Glomerular endothelial cell (primary cell): ENCODE data around the gene HLX. TPM values are rescaled to one million over a fixed set of nuclear protein-coding genes. Genes with fewer than 3 reads are reported as not detected.

Experiments used
- DNase-seq: peaks from one replicate; pipeline ENCODE4 v3.0.0-alpha.2; 2011; ENCODE audit warnings: low read depth, low spot score; ENCODE audit errors: extremely low read depth
- total RNA-seq: library from RNA; depleted of rRNA; stranded (reverse); fragments of >200 nt; gene quantifications from 2 replicates; pipeline ENCODE4 v1.2.3, GENCODE V29; 2015

HLX gene
- total RNA-seq, 1 donor from 2014 or later, result 30.4 TPM

DNA sequence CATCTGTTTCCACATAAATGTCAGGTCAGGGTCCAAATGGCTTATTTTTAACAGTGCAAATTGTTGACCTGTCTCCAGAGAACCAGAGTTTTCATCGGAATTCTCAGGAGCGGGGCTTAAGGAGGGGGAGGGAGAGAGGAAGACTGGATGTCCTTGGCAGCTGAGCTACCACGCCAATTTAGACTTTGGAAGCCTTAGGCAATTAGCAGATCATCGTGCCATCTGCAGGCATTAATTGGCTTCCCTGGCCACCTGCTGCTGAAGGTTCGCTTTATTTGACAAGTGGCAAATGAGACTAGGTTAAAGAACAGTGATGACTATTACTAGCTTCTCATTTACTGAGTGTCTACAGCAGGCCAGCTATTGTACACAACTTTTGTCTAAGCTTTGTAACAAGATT, 43.7 kb downstream of the HLX start:
- no peak for DNase-seq

DNA sequence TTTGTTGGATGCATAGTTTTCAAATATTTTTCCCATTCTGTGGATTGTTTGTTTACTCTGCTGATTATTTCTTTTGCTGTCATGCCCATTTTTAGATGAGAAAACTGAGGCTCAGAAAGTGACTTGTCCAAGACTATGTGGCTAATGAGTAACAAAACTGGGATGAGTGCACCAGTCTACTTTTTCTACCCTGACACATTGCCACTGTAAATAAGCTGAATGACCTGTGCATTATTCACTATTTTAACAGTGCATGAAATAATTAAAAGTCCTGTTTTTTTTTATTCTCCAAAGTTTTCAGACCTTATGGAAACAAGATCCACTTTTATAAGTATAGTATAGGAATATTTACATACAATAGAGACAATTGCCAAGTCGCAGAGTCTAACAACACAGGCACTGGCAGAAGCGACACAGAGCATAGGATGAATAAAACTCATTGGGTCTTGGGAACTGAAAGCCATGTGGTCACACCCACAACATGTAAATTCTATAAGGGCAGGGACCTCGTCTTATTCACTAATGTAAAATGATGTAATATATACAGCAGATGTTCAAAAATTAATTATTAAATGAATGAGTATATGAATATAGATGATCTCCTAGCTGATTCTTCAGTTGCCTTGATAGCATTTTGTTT, 45.2 kb downstream of the HLX start:
- DNase-seq, result no peak

DNA sequence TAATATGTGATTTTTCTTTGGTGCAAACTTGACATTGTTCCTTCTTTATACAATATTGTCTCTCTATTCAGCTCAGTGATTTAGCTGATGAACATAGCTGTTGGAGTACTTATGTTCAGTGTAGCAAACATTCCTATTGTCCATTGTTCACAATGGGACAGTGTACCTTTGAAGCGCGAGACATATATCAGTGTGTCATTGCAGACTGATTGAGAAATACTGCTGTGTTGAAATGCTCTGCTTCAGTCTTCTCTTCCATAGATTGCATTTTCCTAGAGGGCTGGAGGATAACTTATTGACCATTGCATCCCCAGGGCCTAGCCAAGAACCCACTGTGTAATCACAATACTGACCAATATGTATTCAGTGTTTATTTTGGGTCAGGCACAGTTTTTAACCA, 46.5 kb downstream of the HLX start:
- DNase-seq, result no peak

DNA sequence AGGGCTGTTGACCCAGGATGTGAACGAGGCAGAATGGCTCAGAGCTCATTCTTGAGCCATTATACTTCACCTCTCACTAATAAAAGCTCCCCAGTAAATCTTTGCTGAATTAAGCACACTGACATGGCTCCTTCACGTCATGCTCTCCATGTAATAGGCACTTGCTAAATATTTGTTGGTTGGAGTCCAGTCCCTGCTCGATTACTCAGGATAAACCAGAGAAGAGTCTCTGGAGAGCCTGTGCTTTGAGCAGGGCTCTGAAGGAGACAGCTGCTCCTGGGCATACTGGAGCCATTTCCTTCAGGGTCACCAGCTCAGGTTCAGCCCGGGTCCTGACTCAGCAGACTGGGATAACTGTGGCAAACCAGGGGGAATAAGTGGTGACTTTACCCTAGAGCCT, 46.9 kb downstream of the HLX start:
- DNase-seq, result no peak

DNA sequence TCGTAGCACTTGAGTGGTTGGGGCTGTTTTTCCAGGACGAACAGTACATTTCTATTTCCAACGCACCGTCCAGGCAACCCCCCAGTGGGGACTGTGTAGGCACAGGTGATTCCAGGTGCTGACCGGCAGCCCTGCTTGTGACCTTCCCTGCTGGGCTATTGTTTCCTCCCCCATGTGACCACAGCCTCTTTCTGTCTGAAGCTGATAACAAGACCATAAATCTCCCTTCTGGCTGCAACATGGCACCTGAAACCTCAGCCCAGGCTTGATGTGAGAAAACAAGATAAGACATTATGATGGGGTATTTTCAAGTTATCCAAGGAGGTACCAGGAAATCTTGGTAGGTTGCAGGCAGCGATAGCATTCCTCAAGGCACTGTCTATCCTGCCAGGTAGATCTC, 48.2 kb downstream of the HLX start:
- no peak for DNase-seq

DNA sequence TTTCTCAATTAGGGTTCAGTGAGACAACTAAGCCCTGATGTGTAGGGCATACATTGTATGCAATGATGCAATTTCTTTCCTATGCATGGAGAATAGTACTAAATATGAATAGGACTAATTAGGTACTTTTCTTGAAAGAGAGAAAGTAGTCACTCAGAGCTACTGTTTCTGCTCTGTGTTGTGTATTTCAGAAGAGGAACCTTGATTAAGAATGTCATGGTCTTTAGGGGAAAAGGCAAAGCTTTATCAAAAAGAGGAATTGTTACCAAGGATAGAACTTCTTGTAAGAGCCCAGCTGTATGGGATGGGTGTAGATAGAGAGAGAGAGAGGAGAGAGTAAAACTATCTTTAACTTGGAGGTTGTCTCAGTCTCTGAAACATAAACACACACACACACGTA, 49.1 kb downstream of the HLX start:
- no peak for DNase-seq

DNA sequence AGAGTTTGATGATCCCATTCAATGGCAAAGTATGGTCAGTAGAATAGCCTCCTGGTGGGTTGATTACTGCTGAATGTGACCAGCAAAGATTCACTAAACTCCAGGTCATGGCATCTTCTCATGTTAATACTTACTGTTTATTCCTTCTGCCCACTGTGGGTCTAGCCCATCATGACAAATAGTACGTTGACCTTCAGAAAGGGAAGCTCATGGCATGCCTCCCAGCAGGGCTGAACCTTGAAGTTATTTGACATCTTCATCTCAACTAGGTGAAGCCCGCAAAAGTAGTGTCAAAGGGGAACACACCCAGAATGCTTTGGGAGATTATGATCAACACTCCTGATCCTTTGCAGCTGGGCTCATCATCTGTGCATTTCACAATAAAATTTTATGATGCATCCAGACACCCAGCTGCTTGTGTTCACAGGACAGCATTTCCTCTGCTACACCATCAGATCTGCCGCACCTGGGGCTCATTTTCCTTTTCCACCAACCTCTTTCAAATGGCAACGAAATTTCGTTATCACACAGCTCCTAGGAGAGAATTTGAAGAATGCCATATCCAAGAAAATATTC, 49.6 kb downstream of the HLX start:
- no peak for DNase-seq

DNA sequence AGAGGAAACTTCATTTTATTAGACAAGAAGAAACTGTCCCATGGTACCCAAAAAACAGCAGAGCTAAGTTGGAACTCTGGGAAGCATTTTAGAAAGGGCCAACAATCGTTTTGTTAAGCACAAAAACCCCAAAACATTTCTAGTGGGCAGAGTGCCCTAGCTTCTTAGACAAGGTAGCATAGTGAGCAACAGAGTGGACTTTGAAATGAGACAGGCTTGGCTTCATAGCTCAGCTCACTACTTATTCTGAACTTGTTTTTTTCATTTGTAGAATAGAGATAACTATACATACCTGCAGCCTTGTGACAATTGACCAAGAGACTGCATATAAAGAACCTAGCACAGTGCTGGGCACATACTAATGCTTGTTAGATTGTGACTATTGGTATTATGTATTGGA, 50.1 kb downstream of the HLX start:
- no peak for DNase-seq

Other genes starting within 250 kb of the HLX start
- gene C1orf115, start 189.1 kb upstream of the HLX start, total RNA-seq, result 20.4 and 21.8 TPM in 2 replicates
- gene MTARC2, start 131.1 kb upstream of the HLX start, total RNA-seq, result 3.0 and 12.5 TPM in 2 replicates
- gene MTARC1, start 92.5 kb upstream of the HLX start, total RNA-seq, result 0.93 and 2.1 TPM in 2 replicates